Measurements from ENCODE around the gene PRELID2.

- TF ChIP-seq ZFP3 (CRISPR knock-in tag; IDR thresholded peaks at IDR 0.05) = no peak
- TF ChIP-seq CREB5 (CRISPR knock-in tag; IDR thresholded peaks at IDR 0.05; ENCODE audit: low read depth) = no peak
Observed at GRCh38 chr5:145787507-145787906, 47.6 kb downstream of the PRELID2 start.
